ENCODE results near the gene TRPM5.
A peak's percentile ranks its signal among the peaks of the same experiment; 100 is the strongest.
"Not testable (repeated sequence)": the region's sequence is repeated elsewhere in the genome, so short reads cannot be mapped to it uniquely, and the experiment has no call there.

The TRPM5 gene

GRCh38 chr11:2443881-2444820 is at the start of gene TRPM5:
TRPM5 (minus strand) TSS chr11:2444514; CDS start chr11:2423036, 21,478 bp downstream.
- no peaks in the 10 kb centered on the region for H3K9me3 Mint-ChIP-seq
- peak within 1 kb of the TSS; percentile 90 for H3K4me3 Mint-ChIP-seq
- no peaks in the 10 kb centered on the region for H3K36me3 Mint-ChIP-seq
- no peaks in the 10 kb centered on the region for H3K27me3 Mint-ChIP-seq
- H3K27ac Mint-ChIP-seq: peak within 1 kb of the TSS; percentile 77
- peaks cover 47% of the 10 kb centered on the region for H3K4me1 Mint-ChIP-seq

GRCh38 chr11:2489083-2489482 is 44.8 kb upstream of the TRPM5 start:
- Mint-ChIP-seq H3K27ac (no peak overlapping the region), H3K4me1 (peaks cover 9% of the 10 kb centered on the region), H3K9me3 (peaks cover 19% of the 10 kb centered on the region), H3K36me3 (peaks cover 56% of the 10 kb centered on the region), H3K27me3 (no peaks in the 10 kb centered on the region), H3K4me3 (no peak overlapping the region)

GRCh38 chr11:2488004-2488403 is 43.7 kb upstream of the TRPM5 start:
- Mint-ChIP-seq H3K27ac (no peak overlapping the region), H3K36me3 (peaks cover 54% of the 10 kb centered on the region), H3K4me3 (no peak overlapping the region), H3K4me1 (peaks cover 4% of the 10 kb centered on the region), H3K27me3 (no peaks in the 10 kb centered on the region), H3K9me3 (peaks cover 19% of the 10 kb centered on the region)

DNA sequence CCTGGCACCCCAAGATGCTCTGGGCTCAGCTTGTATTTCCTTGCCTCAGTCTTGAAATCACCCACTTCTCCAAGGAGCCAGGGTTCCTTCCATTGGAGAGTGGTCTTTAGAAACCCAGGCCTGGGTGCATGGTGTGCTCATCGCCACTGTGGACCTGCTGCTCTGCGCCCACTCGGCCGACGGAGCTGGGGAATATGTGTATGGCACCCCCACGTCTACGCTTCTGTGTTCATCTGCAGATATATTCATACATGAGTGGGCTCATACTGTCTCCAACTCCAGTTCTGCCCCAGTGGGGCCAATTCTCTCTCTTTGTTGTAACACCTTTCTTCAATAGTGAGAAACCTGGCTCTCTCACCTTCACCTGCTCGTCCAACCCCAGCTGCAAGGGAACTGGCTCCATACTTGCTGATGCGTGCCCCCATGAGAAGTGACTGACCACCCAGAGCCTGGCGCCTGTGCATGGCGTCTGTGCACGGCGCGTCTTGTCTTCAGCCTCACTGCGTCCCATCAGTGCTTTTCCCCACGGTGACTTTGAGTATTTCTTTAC is 40.3 kb upstream of the TRPM5 start:
- Mint-ChIP-seq H3K4me3 (no peak overlapping the region), H3K36me3 (peaks cover 45% of the 10 kb centered on the region), H3K27me3 (no peaks in the 10 kb centered on the region), H3K9me3 (peaks cover 19% of the 10 kb centered on the region), H3K4me1 (peaks cover 25% of the 10 kb centered on the region), H3K27ac (no peak overlapping the region)

DNA sequence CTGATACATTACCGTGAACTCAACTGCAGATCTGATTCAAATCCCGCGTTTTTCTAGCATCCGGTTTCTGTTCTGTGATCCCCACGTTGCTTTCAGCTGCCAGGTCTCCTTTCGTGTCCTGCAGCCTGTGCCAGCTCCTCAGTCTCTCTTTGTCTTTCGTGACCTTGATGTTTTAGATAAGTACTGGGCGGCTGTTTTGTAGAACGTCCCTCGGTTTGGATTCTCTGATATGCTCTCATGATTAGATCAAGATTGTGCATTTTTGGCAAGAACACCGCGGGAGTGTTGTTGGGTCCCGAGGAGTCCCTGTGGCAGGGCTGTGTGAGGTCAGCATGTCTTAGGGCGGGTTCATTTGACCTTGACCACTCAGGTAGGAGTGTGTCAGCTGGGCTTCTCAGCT is 39.1 kb upstream of the TRPM5 start:
- Mint-ChIP-seq H3K4me1 (peaks cover 25% of the 10 kb centered on the region), H3K27ac (no peak overlapping the region), H3K36me3 (peaks cover 43% of the 10 kb centered on the region), H3K9me3 (peaks cover 12% of the 10 kb centered on the region), H3K27me3 (no peaks in the 10 kb centered on the region), H3K4me3 (no peak overlapping the region)

DNA sequence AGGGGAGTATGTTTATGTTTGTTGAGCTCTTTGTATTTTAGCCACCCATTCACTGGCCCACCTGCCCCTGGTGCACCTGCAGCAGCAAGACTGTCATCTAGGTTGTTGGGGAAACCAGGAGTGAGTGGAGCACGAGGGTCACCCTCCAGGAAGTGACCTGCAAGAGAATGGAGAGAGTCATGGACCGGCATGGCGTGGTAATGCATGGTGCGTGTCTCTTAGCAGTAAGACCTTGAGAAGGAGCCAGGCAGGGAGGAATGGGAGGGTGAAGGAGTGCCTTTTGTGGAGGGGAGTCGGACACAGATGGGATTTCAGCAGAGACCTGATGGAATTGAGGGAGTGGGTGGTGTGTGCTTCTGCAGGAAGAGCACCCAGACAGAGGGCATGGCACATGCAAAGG is 38.4 kb upstream of the TRPM5 start:
- H3K4me3 Mint-ChIP-seq: no peak overlapping the region
- H3K36me3 Mint-ChIP-seq: peaks cover 42% of the 10 kb centered on the region
- H3K27ac Mint-ChIP-seq: no peak overlapping the region
- H3K4me1 Mint-ChIP-seq: peaks cover 25% of the 10 kb centered on the region
- H3K9me3 Mint-ChIP-seq: peaks cover 6% of the 10 kb centered on the region
- no peaks in the 10 kb centered on the region for H3K27me3 Mint-ChIP-seq

DNA sequence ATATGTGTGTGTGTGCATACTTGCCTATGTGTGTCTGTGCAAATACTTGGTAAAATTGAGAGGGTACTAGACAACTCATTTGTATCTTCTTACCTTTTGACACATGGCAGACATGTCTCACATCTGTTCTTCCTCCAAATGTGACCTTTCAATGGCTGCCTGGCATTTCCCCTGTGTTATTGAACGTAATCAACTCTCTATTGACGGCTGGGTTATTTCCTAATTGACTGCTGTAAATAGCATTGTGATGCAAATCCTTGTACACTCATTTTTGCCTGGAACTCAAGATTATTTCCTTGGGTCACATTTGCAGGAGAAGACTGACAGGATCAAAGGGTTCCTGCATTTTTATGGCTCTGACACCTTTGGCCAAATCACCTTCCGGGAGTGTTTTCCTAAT is 37.9 kb upstream of the TRPM5 start:
- H3K36me3 Mint-ChIP-seq: peaks cover 41% of the 10 kb centered on the region

DNA sequence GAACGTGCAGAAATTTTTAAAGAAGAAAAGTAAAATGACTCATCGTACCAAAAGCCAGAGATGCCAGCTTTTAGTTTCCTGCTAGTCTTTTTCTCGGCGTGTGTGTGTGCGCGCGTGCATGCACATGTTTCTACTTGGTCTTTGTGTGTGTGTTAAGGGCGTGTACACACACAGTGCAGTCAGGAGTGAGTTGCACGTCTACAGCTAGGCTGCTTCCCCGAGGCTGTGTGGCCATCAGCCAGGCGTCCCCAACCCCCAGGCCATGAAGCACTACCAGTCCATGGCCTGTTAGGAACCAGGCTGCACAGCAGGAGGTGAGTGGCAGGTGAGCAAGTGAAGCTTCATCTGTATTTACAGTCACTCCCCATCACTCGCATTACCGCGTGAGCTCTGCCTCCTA is 36.9 kb upstream of the TRPM5 start:
- H3K4me3 Mint-ChIP-seq: peak overlapping the region; percentile 55
- H3K27me3 Mint-ChIP-seq: no peaks in the 10 kb centered on the region
- peaks cover 39% of the 10 kb centered on the region for H3K36me3 Mint-ChIP-seq
- peaks cover 25% of the 10 kb centered on the region for H3K4me1 Mint-ChIP-seq
- H3K9me3 Mint-ChIP-seq: peaks cover 6% of the 10 kb centered on the region
- peak overlapping the region; percentile 8 for H3K27ac Mint-ChIP-seq

More for the DNA sequence above, 37.9 kb upstream of the TRPM5 start:
- H3K27me3 Mint-ChIP-seq: no peaks in the 10 kb centered on the region
- peaks cover 25% of the 10 kb centered on the region for H3K4me1 Mint-ChIP-seq
- no peak overlapping the region for H3K27ac Mint-ChIP-seq
- peaks cover 6% of the 10 kb centered on the region for H3K9me3 Mint-ChIP-seq
- H3K4me3 Mint-ChIP-seq: no peak overlapping the region

DNA sequence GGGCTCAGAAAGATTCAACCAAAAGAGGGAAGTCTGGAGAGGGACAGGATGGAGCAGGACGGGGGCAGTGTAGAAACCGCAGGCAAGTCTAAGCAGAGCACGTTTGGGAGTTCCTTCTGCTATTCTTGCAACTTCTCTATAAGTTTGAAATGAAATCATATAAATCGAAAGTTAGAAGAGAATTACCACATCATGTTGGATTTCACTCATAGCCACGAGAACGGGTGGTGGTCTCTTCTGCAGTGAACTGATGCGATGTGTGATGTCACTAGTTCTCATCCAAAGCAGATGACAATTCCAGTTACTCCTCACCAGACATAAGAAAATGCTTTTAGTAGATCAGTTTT is 36.5 kb upstream of the TRPM5 start:
- Mint-ChIP-seq H3K4me1 (peaks cover 25% of the 10 kb centered on the region), H3K9me3 (peaks cover 6% of the 10 kb centered on the region), H3K27me3 (no peaks in the 10 kb centered on the region), H3K27ac (peak overlapping the region; percentile 18), H3K4me3 (peak overlapping the region; percentile 55), H3K36me3 (peaks cover 38% of the 10 kb centered on the region)

GRCh38 chr11:2480067-2480873 is 36.0 kb upstream of the TRPM5 start:
- not testable (repeated sequence) for H3K9me3 Mint-ChIP-seq, H3K27me3 Mint-ChIP-seq
- Mint-ChIP-seq H3K4me1 (peaks cover 25% of the 10 kb centered on the region), H3K36me3 (peaks cover 32% of the 10 kb centered on the region), H3K4me3 (peak overlapping the region; percentile 55), H3K27ac (peak overlapping the region; percentile 32)

GRCh38 chr11:2477936-2478335 is 33.6 kb upstream of the TRPM5 start:
- H3K27me3 Mint-ChIP-seq: no peaks in the 10 kb centered on the region
- H3K9me3 Mint-ChIP-seq: peaks cover 6% of the 10 kb centered on the region
- H3K36me3 Mint-ChIP-seq: peaks cover 24% of the 10 kb centered on the region
- peaks cover 21% of the 10 kb centered on the region for H3K4me1 Mint-ChIP-seq
- no peak overlapping the region for H3K4me3 Mint-ChIP-seq
- H3K27ac Mint-ChIP-seq: no peak overlapping the region

DNA sequence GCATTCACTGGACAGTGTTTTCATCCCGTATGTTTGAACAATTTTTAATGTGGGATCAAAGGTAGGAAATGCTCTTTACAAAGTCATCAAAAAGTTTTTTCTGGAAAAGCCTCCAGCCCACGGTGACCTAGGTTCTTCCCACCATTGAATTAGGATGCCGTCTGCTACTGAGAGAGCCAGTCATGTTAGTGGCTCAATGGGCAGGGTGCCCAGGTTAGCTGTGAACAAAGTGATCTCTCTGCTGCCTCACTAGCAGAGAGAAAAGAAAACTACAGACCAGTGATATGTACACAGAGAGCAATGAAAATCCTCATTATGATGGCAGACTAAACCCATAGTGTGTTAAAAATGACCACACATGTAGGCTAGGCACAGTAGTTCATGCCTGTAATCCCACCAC is 32.9 kb upstream of the TRPM5 start:
- peaks cover 6% of the 10 kb centered on the region for H3K9me3 Mint-ChIP-seq
- no peaks in the 10 kb centered on the region for H3K27me3 Mint-ChIP-seq
- peaks cover 22% of the 10 kb centered on the region for H3K4me1 Mint-ChIP-seq
- H3K4me3 Mint-ChIP-seq: no peak overlapping the region
- H3K27ac Mint-ChIP-seq: no peak overlapping the region
- peaks cover 24% of the 10 kb centered on the region for H3K36me3 Mint-ChIP-seq

DNA sequence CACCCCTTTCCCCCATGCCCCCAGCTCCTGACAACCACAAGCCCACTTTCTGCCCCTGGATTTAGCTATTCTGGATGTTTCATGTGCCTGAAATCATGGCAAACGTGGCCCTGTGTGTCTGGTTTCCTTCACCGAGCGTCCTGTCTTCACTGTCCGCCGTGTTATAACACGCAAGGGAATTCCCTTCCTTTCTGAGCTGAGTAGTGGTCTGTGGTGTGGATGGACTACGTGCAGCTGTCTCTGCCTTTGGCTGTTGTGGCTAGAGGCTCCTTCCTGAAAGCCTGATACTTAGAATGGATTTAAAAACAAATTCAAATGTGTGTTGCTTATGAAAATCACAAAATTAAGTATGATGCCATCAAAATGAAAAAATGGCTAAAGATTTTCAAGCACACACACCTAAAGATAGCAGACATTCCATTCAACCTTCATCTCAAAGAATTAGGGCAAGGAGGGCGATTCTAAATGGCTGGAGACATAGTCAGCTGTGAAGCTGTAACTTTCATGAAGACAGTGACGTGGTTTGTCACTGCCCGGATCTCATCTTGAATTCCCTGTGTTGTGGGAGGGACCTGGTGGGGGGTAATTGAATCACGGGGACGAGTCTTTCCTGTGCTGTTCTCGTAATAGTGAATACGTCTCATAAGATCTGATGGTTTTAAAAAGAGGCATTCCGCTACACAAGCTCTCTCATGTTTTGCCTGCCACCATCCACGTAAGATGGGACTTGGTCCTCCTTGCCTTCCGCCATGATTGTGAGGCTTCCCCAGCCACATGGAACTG is 31.0 kb upstream of the TRPM5 start:
- Mint-ChIP-seq H3K4me1 (peaks cover 17% of the 10 kb centered on the region), H3K27me3 (no peaks in the 10 kb centered on the region), H3K9me3 (peaks cover 6% of the 10 kb centered on the region), H3K36me3 (peaks cover 24% of the 10 kb centered on the region), H3K4me3 (no peak overlapping the region), H3K27ac (no peak overlapping the region)

DNA sequence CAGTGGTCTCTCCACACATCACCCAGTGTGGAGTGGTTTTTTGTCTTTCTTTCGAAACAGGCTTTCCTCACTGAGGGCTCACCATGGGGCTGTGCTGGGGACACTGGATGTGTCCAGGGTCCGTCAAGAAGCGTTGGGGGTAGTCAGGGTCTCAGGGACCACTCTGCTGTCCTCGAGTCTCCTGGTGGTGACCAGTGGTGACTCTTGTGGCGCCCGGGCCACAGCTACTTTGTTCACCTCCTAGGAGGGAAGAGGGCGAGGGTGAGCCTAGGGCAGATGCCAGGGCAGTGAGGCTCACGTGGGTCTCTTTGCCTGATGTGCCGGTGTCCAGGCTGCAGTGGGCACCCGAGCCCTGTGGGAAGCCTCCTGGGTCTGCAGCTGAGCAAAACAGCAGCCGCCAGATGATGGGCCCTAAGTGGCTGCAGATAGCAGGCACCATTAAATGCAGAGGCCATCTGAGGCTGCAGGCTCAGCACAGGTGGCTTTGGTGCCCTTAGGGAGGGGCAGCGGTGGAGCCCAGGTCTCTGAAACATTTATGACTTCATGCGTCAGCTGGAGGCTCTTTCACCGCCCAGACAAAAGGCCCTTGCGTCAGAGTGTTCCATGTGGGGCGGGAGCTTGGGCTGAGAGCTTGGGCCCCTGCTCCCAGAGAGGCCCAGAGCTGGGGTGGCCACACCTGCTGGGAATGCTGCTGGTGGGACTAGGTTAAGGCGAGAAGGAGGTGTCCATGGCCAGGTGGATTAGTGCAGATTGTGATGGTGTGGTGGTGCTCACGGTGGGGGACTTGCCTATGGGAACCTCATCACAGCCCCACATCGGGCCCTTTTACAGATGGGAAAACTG is 30.0 kb upstream of the TRPM5 start:
- Mint-ChIP-seq H3K4me1 (peaks cover 18% of the 10 kb centered on the region), H3K4me3 (no peak overlapping the region), H3K27me3 (no peaks in the 10 kb centered on the region), H3K36me3 (peaks cover 17% of the 10 kb centered on the region), H3K9me3 (no peaks in the 10 kb centered on the region), H3K27ac (no peak overlapping the region)
